HTERT RPE-1 (cell line): ENCODE data around the gene LTB.
"Not testable (repeated sequence)": the region's sequence is repeated elsewhere in the genome, so short reads cannot be mapped to it uniquely, and the experiment has no call there.

Experiments
- in situ Hi-C: fragments of 300-500 bp; cut with MboI; formaldehyde crosslinking; loops from 4 replicates; pipeline ENCODE4 v1.14.3; 2020; ENCODE audit warnings: low sequenced_read_pairs

LTB gene

DNA sequence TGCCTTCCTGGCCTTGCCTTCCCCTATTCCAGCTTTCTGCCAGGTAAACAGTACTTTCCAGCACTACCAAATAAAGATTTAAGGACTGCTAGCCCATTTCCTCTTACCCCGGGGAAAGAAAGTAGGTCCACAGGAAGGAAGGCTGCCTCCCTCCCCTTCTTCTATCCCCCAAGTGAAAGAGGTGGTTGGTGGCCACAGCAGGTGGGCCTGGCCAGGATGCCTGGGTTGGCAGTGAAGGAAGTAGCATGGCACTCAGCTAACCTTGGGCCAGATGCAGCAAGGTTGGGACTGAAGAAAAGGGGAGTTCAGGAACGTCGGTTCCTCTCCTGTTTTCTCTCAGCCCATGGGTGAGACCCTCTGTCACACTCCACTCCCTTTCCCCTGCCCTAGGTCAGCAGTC, 25.9 kb downstream of the LTB start:
- in situ Hi-C loops, result no loop called here

DNA sequence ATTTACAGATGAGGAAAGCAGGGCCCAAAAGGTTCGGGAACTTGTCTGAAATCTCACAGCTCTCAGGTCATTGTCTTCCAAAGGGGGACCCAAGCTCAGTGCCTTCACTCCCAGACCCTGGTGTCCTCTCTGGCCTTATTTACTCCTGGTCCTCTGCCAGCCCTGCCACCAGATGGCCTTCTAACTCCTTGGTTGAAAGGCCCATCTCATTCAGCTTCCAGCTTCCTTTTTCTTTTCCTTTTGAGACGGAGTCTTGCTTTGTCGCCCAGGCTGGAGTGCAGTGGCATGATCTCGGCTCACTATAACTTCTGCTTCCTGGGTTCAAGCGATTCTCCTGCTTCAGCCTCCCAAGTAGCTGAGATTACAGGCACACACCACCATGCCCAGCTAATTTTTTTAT, 30.9 kb downstream of the LTB start:
- in situ Hi-C loops, result not testable (repeated sequence)

DNA sequence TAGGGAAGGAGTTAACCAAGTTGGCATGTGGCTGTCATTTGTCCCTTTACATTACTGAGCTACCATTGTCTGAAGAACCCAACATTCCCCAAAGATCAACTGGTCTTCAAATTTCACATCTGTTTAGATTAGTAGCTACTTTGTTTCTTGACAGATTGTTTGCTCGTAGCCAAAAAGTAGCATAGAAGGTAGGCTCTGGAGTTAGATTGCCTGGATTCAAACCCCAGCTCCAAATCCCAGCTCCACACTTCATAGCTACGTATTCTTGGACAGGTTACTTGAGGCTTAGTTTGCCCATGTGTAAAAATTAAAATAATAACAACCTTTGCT, 33.7 kb downstream of the LTB start:
- in situ Hi-C loops, result no loop called here

DNA sequence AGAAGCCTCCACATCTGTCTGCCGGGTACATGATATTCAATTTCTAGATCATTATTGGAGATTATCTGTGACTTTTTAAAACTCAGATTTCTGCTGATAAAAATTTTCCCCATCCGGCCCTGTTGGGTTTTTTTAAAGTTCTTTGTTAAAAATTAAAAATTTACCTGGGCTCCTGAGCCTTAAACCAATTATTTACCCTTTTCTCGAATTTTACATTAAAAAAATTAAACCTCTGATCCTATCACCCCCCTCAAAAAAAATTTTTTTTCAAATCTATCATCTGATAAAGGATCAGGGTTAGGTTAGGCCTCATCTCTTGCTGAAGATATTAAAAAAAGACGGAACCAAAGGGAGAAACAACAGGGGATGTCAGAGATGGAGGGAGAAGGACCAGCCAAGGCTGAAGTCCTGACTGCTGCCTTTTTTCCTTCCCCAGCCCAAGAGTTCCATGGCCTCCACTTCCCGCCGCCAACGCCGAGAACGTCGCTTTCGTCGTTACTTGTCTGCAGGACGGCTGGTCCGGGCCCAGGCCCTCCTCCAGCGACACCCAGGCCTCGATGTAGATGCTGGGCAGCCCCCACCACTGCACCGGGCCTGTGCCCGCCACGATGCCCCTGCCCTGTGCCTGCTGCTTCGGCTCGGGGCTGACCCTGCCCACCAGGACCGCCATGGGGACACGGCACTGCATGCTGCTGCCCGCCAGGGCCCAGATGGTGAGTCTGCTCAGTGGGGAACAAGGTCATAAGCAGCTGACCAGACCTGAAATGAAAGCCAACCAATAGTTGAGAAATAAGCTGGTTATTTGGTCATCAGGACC, 34.3 kb downstream of the LTB start:
- in situ Hi-C loops, result no loop called here

DNA sequence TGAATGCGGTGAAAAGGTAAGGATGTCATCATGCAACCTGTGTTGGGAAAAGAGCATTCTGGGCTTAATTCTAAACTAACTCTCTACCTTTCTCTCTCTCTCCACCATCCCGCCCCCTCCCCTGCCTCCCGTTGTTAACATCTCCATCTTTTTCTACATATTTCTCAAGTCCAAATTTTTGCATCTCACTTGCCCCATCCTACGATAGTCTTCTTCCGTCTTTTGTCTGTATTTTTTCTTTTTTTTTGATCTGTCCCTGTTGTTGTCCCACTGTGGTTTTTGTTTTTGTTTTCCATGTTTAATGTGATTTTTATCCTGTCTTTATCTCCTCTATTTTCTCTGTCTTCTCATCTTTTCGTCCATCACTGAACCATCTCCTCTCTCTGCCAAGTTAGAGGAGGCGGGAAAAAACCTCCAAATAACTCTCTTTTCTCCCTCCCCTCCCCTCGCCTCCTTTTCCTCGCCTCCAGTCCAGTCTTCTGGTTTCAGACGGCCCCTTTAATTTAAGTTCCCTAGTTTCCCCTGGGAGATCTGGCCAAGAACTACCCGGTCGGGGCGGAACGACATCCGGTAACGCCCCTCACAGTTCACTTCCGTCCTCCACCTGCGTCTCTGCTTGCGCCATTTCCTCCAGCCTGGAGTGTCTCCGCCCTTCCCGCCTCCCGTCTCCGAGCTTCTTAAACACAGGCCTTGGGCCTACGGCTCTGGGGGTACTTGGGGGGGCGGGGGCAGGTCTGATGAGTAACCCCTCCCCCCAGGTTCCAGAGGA, 35.1 kb downstream of the LTB start, which contains the start of gene NFKBIL1:
NFKBIL1 (plus strand) TSS at position 651 of the 769 bp plus-strand sequence; CDS start at position 738, 87 bp downstream.
- in situ Hi-C loops, result no loop called here

DNA sequence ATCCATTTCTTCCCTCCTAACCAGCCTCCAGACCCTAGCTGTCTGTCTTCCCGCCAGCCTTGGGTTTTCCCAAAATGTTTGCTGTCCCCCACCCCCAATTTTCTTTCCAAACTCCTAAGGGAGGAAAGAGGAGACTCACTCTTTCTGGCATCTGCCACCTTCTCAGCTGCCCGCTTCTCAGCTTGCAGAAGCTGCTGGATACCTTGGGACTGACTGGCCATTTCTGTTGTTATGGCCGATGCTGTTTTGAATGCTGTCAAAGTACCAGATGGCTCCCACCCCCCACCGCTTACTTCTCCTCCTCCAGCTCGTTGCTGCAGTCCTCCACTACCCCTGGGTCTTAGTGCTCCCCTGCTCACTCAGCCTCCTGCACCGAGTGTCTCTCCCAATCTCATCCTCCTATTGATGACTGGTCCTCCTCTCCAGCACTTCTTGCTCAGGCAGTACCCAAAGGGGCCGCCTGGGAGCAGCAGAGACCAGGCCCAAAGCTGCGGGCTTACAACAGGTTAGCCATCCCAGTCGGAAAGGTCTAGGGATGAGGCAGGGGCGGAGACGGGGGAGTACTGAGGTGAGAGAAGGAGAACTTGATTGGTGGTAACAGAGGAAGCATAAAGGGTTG, 35.8 kb downstream of the LTB start, which contains the start of gene ATP6V1G2:
ATP6V1G2 (minus strand) TSS at position 270 of the 619 bp plus-strand sequence; CDS start at position 221, 49 bp downstream.
- in situ Hi-C loops, result no loop called here

DNA sequence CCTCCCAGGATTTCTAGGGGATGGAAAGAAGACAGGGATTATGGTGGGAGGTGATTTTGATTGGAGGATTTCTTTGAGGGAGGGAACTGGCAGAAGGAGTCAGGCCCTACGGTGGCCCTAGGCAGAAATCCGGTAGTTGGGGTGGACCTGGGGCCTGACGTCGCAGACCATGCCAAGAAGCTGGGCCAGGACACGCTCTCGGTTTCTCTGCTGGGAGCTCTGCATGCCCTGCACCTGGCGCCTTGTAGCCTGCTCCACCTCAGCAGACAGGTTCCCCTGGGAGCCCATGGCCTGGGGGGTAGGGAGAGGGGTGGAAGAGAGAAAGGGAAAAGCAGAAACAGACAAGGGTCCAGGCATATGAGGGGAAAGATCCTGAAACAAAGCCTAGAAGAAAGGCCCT, 36.9 kb downstream of the LTB start:
- in situ Hi-C loops, result no loop called here

DNA sequence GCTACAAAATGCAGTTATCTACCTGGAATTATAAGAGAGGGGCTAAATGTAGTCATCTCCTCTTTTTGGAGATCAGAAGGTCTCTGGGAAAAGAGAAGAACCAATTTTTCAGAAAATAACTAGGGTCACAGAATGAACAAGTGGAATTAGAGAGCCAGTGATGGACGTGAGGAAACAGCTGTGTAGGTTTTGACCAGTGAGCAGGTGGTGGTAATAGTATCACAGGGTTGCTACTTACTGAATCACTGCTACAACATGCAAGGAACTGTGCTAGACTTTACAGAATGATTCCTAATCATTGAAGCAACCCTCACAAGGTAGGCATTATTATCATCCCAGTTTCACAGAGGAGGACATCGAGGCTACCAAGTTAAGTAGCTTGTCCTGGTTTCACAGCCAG, 37.5 kb downstream of the LTB start:
- in situ Hi-C loops, result no loop called here

DNA sequence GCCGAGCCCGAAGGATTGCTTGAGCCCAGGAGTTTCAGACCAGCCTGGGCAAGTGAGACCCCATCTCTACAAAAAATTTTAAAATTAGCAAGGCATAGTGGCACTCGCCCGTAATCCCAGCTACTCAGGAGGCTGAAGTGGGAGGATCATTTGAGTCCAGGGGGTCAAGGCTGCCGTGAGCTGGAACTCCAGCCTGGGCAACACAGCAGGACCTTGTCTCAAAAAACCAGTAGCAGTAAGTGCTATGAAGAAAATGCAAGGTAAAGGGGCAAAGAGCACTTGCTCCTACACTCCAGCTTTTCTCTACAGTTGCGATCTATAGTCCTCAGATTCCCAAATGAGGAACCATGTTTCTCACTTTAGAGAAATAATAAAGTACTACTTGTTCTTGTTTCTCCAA, 38.6 kb downstream of the LTB start:
- in situ Hi-C loops, result no loop called here

DNA sequence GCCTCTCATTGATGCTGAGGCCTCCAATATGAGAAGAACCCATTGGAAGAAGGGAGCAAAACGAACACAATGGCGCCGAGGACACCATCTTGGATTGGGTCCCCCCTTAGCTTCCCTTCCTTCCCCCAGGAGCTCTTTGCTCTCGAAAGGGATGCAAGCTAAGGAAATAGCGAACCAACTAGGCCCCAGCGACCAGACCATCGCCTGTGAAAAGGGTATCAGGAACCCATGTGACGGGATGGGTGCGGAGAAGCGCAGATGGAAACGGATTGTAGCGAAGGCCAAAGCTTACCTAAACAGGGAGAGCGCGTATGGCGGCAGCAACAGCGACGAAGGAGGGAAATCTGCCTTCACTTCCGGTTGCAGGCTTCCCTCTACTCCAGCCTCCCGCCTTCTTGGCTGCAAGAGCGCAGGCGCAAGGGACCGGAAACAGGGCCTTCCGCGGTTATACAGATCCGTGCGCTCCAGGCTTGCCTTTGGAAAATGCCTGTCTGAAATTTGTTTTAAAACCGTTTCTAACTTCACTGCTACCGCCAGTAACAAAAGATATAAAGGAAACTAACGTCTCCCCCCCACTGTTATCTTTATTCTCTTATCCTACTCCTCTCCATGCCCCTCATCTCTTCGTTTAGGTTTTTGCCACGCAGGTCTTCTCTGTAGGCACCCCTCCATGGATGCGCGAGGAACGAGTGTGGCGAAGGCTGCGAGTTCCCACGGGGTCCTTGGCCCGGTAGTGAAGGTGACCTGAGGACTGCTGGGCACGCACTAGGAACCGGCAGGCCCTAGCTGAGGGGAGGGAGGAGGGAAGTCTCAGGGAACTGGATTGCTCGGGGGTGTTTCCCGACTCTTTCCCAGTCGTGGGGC, 40.3 kb downstream of the LTB start, which contains the start of gene DDX39B:
DDX39B (minus strand) TSS at position 346 of the 864 bp plus-strand sequence. CDS start 1,471 bp downstream, outside the sequence.
- in situ Hi-C loops, result no loop called here

DNA sequence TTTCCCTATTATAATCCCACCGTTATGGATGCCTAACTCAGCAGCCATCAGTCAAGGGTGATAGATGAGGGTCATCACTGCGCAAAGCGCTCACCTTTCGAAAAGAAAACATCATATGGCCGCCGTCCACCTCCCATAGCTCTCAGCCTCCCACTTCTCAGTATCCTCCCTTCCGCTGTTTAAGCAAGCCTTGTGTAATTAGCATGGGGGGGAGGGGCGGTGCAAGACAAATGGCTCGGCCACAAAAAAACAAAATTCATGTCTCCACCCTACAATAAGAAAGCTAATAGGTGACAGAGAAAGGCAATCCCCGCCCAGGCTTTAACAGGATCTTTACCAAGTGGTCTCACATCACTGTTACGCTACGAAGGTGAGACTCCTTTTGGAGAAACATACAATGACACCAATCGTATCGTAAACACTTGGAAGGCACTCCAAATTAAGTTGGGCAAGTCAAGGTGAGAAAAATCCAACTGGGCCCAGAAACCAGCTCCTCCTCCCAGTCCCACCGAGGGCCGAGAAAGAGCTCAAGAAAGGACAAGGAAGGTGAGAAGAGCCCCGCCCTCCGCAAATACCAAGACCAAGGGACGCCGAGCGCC, 41.1 kb downstream of the LTB start:
- in situ Hi-C loops, result no loop called here

DNA sequence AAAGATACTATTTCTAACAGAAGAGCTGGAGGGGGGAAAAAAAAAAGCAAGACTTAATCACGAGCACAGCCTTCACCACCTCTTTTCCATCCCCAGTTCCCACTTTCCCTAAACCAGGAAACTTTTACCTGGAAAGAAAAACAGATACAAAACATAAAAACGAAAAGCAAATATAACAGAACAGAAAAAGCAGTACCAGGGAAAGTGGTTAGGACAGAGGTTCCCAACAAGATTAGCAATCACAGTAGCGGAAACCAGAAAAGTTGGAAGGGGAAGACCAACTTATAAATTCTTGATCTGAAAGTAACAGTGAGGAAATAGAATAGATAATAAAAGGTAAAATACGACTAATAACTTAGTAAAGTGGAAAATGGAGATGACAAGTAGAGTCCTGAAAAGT, 41.6 kb downstream of the LTB start:
- in situ Hi-C loops, result no loop called here

DNA sequence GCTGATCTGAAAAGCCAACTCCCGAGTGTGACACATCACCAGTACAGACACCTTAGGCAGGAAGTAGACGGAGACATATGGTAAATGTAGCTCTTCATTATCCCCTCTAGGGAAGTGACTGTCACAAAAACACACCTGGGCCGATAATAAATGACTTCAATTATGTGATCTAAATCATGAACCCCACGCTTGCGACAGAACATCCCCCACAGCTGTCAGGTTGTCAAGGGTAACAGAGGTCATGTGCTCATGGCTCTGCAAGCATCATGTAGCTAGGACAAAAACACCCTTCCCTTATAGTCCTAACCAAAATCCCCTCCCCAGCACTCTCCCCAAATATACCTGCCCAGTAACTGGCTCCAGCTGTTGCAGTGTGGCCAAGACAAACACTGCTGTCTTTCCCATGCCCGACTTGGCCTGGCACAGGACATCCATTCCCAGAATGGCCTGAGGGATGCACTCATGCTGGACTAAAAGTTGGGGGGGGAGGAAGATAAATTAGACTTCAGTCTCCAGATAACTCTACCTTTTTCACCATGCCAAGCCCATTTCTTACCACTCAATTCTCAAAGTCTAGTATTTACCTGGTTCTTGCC, 43.3 kb downstream of the LTB start:
- in situ Hi-C loops, result no loop called here

DNA sequence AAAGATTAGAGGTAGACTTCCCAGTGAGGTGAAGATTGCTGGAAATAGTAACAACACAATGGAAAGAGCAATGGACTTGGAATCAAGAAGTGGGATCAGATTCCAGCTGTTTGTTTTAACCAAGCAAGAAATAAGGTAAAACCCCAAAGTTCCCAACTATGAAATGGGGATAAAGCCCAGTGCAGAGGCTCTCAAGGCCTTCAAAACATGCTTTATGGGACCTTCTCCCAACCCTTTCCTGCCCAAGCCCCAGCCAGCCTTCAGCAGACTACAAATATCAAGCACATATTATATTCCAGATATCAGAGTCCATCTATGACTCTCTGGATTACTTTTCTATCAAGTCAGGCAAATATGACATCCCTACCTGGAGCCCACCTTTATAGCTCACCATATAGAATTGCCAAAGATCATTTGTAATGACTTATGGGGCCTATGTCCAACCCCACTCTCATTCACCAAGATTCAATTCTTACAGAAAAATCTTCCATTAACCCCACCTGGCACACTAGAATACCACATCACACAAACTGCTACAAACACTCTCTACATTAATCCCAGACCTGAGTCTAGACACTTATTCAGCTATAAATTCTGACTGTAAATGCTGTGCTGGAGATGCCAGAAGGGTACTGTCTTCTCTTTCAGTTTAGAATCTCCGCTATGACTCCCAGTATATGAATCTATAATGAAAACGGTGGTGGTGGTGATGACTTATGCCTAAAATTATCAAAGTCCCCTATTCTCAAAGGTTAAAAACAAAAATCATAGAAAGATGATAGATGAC, 46.5 kb downstream of the LTB start:
- in situ Hi-C loops, result no loop called here

DNA sequence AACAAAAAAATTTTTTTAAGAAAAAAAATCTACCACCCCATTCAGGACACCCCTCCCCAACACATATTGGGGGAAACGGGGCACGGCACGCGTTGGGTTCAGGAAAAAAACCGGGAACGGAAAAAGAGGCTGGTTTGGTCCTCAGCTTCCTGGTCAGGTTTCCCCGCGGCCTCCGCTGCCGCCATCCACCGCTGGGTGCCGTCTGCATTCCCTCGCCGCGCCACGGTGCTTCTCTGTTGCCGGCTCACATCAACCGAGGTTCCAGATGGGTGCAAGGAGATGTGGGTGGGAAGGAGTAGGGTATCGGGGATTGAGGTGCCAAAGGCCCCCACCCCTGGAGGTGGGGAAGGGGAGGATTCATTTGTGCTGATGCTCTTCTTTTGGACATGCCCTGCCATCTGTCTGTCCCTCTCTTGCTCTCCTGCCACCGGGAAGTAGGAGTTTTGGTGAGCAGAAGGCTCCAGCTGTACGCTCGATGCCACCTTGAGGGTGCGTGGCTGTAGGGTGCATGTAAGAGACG, 47.6 kb downstream of the LTB start:
- in situ Hi-C loops, result no loop called here

DNA sequence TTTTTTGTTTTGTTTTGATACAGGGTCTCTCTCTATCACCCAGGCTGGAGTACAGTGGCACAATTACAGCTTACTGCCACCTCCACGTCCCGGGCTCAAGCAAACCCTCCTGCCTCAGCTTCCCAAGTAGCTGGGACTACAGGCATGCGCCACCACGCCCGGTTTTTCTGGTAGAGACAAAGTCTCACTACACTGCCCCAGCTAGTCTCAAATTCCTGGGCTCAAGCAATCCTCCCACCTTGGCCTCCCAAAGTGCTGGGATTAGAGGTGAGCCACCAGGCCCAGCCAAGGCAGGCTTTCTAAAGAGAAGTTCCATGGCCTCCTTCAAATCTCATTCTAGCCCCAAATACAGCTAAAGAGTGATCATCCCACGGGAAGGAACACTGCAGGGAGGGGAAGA, 48.2 kb downstream of the LTB start:
- in situ Hi-C loops, result no loop called here

DNA sequence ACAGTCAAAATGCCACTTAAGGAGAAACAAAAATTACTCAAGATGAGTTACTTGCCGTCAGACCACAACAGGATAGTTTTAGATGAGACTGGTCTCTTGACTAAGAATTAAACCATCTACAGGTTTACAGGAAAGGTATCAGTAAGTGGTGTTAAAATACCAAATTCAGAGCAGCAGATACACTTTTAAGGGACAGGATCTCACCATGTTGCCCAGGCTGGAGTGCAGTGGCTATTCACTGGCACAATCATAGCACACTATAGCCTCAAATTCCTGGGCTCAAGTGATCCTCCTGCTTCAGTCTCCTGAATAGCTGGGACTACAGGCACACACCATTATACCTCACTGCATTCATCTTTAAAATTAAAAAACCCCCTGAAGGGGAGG, 48.8 kb downstream of the LTB start:
- in situ Hi-C loops, result no loop called here

DNA sequence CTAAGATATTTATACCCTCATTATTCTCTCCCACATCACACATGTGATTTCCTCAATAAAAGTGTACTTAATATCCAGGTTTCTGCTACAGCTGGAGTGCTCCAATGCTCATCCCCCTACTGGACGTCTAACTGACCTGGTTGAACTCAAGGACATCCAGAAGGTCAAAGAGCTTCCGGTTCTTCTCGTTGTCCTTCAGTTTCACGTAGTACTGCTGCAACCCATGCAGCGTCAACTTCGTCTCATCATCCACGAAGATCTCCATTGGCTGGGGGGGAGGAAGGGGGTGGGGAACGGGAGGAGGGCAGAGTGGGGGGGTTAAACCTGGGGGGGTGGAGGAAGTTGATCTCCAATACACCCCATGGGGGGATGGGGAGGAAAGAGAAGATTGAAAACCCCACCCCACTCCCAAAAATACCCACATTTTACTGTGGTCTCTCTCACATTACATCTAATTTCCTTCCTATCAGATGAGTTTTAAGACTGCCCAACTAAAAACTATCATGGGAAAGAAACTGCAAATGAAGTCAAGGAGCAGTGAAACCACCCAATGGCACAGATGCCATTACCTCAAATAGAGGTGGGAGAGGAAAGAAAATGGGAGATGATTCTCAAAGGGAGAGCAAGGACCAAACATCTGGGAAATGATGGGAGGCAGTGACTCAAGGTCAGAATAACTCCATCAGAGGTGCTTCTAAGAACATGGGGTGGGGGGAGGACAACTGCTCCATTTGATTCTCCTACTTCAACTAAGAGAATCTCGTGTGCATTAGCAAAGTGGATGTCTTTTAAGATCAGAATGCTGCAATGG, 49.4 kb downstream of the LTB start:
- in situ Hi-C loops, result no loop called here
